HG03039 (cell line): Measurements from ENCODE around the gene CREB5.

Experiments used
- ATAC-seq: cut with Tn5 transposase; IDR thresholded peaks from one replicate; pipeline ENCODE4 v1.9.1; 2021; ENCODE audit warnings: mild to moderate bottlenecking, moderate library complexity; ENCODE audit not compliant: unreplicated experiment

Gene CREB5

DNA sequence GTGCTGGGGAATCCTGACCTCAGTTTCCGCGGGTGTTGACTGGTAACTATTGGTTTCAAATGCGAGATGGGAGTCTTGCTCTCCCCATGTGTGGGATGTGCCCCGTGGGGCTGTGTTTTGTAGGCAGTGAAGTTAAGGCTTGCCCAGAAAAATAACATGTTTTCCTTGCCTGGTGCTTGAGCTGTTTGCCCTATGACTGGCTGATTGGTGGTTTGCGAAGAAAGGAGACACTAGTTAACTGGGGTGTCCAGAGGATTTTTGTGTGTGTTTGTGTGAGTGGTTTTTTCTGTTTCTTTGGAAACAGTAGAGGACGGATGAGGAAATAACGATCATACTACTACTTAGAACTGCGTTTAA, 61.9 kb downstream of the CREB5 start:
- ATAC-seq = no peak

- ATAC-seq = no peak
Measured at GRCh38 chr7:28474640-28475039, 62.3 kb downstream of the CREB5 start.

GRCh38 chr7:28477041-28477442, 64.7 kb downstream of the CREB5 start:
- ATAC-seq = no peak

GRCh38 chr7:28478656-28479055, 66.3 kb downstream of the CREB5 start:
- no peak for ATAC-seq

- peak; percentile 52 for ATAC-seq
Measured at GRCh38 chr7:28479507-28479947, 67.2 kb downstream of the CREB5 start.

DNA sequence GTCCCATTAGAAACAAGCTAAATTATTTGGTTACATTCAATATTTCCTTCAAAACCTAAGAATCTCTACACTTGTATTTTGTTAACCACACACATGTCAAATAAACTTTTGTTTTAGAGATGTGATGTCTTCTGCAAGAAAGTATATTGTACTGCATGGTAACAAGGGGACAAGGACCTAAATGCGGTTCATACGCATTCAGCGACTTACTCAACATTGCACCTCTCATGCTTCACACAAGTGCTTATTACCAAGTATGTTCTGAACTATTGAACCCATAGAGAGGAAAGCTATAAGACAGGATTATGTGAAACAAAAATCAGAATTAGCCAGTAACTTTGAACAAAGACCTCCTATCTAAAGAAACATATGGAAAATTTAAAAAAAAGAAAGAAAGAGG, 68.3 kb downstream of the CREB5 start:
- no peak for ATAC-seq

GRCh38 chr7:28481091-28481926, 69.0 kb downstream of the CREB5 start:
- ATAC-seq = no peak

GRCh38 chr7:28483112-28483511, 70.8 kb downstream of the CREB5 start:
- ATAC-seq = no peak

- ATAC-seq = no peak
Measured at GRCh38 chr7:28483908-28484605, 71.7 kb downstream of the CREB5 start.

GRCh38 chr7:28484606-28484935, 72.3 kb downstream of the CREB5 start:
- no peak for ATAC-seq

- no peak for ATAC-seq
Measured at GRCh38 chr7:28487487-28487886, 75.2 kb downstream of the CREB5 start.

- no peak for ATAC-seq
Measured at GRCh38 chr7:28488061-28488791, 75.9 kb downstream of the CREB5 start.

GRCh38 chr7:28490831-28491230, 78.5 kb downstream of the CREB5 start:
- ATAC-seq = no peak

GRCh38 chr7:28493477-28493876, 81.2 kb downstream of the CREB5 start:
- no peak for ATAC-seq

GRCh38 chr7:28497009-28497408, 84.7 kb downstream of the CREB5 start:
- ATAC-seq = no peak

DNA sequence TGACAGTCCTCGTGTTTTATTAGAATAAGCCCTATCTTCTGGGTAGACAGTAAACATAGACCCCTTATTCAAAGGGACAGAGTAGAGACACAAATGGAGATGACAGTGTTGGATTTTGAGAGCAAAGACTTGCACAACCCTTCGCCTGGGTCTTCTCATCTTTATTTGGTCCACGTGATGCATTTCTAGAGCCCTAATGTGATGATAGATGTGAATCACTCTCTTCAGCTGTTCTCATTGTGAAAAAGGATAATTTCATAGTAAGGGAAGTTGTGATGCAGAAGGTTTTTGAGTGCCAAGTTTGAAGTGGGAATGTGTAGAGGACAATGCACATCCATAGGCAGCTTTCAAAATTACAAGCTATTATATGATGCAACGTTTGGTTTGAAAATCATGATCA, 86.3 kb downstream of the CREB5 start:
- ATAC-seq = no peak

DNA sequence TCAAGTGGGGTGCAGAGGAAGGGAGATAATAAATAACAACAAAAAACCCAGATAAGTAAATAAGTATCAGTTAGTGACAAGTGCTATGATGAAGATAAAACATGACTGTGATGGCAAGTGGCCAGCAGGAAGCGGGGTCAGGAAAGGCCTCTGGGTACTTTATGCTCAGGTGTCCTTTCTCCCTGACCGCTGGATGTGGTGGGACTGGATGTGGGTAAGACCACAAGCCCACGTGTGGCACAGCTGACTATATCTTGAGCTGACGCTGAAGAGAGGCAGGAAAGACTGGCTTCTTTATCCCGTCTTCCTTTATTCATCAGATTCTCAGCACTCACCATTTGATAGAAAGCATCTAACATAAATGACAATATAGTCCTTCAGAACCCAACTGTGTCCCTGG, 87.8 kb downstream of the CREB5 start:
- no peak for ATAC-seq

- no peak for ATAC-seq
Measured at GRCh38 chr7:28502408-28502807, 90.1 kb downstream of the CREB5 start.

DNA sequence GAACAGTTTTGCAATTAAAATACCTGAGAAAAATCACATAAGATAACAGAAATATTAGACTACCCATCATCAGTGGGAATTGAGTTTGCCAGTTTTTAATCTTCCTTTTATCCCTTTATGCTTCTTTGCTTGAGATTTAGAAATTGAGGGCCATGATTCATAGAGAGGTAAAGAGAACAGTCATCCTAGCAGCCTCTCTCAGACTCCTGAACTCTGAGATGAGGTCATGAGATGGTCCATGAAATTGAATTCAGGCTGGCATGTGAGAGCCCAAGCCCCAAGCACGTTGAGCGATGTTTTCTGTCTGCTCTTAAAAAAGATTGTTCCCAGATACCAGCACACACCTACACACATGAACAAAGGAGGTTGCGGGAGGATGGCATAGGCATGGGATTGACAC, 91.1 kb downstream of the CREB5 start:
- ATAC-seq = no peak

DNA sequence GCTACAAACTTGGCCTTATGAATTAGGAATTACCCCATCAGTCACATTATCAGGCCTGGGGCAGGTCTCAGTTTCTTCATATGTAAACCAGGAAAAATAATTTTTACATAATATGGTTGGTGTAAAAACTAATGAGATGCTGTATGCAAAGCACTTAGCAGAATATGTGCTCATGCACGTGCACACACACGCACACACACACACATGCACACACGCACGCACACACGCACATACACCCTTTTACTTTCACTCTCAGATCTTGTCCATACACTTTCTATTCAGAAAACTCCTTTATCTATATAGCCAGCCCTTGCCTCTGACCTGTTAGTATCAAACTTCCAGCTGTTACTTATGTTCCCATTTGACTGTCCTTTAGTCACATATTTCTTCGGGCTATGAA, 92.7 kb downstream of the CREB5 start:
- no peak for ATAC-seq

GRCh38 chr7:28505867-28506266, 93.5 kb downstream of the CREB5 start:
- ATAC-seq = no peak
